H1 (cell line): ENCODE data around the gene CFAP100. TPM values are rescaled to one million over a fixed set of nuclear protein-coding genes. Genes with fewer than 3 reads are reported as not detected.

ENCODE experiments used
- CHD7 ChIP-seq: fragments of 300-600 bp; sonication (generic); IDR thresholded peaks from 2 replicates; pipeline ENCODE4 v1.7.1; 2012; ENCODE audit warnings: low read length, moderate library complexity, mild to moderate bottlenecking, inconsistent platforms; ENCODE audit not compliant: insufficient replicate concordance
- CTCF ChIP-seq, 3 experiments: IDR thresholded peaks; 1 replicate in 2 of 3; 2 replicates in 1 of 3; pipeline versions ENCODE4 v1.5.1 to v1.6.1; 2011; ENCODE audit warnings: low read length in 3 of 3, mild to moderate bottlenecking in 3 of 3, inconsistent platforms in 2 of 3, low read depth in 1 of 3, moderate library complexity in 1 of 3; ENCODE audit not compliant: insufficient read depth in 1 of 3; ENCODE audit errors: control extremely low read depth in 1 of 3
- EP300 ChIP-seq, 2 experiments: IDR thresholded peaks; 1 replicate in 1 of 2; 2 replicates in 1 of 2; pipeline ENCODE4 v1.6.1; 2011 to 2012; ENCODE audit warnings: low read depth in 2 of 2, low read length in 2 of 2, mild to moderate bottlenecking in 2 of 2, borderline replicate concordance in 1 of 2, inconsistent platforms in 1 of 2, moderate library complexity in 1 of 2
- SP4 ChIP-seq: IDR thresholded peaks from 2 replicates; pipeline ENCODE4 v1.6.1; 2012; ENCODE audit warnings: low read length, inconsistent platforms
- USF2 ChIP-seq: IDR thresholded peaks from 2 replicates; pipeline ENCODE4 v1.6.1; 2011; ENCODE audit warnings: low read length, improper control_type of control experiment
- polyA plus RNA-seq, 7 experiments: library from polyadenylated mRNA; depleted of rRNA in 3 of 7; stranded (reverse) in 5 of 7; unstranded in 2 of 7; fragments of >200 nt in 5 of 7; fragments of 200-250 nt in 2 of 7; gene quantifications; 1 replicate in 5 of 7; 2 replicates in 1 of 7; 4 replicates in 1 of 7; pipeline versions ENCODE4 v1.2.1 to v1.2.3, GENCODE V29; 2011 to 2013; ENCODE audit warnings: missing spikeins in 2 of 7, mixed read lengths in 2 of 7
- total RNA-seq: library from RNA; stranded (reverse); fragmentation: NEBNext Ultra II Directional; extraction: Animal tissue kit (Norgen Biotek cat#: 25700); gene quantifications from 2 replicates; pipeline ENCODE4 v1.2.1, GENCODE V29; 2021

CFAP100 gene
- total and polyA plus RNA-seq, 2 of the 8 experiments (the other 6 are each of a cell fraction or from before 2014, with no cell fraction given), result 0.17 TPM; not detected in 1

DNA sequence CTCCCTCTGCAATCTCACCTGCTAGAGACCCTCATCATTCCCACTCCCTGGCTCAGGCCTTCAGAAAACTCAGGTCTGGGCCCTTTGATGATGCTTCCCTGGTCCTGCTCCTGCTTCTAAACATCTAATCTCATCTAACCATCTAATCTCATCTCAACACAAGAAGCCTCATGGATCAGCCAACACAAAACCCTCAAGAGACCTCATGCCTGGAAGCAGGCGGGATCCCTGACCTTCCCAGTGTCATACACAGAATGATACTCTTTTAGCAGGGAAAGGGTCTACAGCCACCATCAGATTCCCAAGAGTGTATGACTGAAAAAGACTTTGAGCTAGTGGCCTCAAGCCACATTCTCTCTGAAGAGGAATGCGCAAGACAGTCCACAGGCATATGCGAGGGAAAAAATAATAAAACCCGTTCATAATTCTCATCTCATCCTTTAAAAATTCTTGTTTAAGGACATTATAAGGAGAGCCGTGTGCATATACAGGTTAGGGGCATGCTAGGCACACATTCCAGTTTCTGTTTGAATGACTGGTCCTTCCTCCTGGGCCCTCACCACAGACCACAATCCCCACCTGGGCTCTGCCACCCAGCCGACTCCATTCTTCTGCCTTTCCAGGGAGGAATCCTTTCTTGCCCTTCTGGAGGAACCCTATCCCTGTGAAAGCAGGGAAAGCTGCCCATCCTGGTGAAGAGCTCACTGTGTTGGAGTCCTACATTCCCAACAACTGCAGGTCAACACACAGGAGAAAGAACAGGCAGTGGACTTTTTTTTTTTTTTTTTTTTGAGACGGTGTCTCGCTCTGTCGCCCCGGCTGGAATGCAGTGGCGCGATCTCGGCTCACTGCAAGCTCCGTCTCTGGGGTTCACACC lies 78.8 kb downstream of the CFAP100 start (continued):
- TF ChIP-seq CHD7, result no peak
- TF ChIP-seq SP4, result no peak
- TF ChIP-seq CTCF (IDR thresholded peaks at IDR 0.05; ENCODE audit: control extremely low read depth in 1 of 3, insufficient read depth in 1 of 3, low read depth in 1 of 3, low read length in 3 of 3), result no peak
- TF ChIP-seq EP300 (IDR thresholded peaks at IDR 0.05; ENCODE audit: borderline replicate concordance in 1 of 2, low read depth in 2 of 2, low read length in 2 of 2), result no peak
- no peak for TF ChIP-seq USF2
